Measurements from ENCODE around the gene CHRNA7.

DNA sequence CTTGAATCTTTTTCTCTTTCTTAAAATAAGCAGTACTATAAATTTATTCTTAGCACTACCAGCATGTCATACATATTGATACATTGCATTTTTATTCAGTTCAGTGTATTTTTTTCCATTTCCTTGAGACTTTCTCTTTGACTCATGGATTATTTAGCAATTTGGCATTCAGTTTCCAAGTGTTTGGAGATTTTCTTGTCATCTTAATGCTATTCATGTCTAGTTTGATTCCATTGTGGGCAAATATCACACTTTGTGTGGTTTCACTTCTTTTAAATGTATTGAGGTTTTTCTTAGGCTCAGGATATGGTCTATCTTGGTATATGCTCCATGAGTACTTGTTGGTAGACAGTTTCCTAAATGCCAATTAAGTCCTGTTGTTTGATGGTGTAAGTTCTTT, 99.5 kb downstream of the CHRNA7 start:
- TF ChIP-seq, protein P1, sequence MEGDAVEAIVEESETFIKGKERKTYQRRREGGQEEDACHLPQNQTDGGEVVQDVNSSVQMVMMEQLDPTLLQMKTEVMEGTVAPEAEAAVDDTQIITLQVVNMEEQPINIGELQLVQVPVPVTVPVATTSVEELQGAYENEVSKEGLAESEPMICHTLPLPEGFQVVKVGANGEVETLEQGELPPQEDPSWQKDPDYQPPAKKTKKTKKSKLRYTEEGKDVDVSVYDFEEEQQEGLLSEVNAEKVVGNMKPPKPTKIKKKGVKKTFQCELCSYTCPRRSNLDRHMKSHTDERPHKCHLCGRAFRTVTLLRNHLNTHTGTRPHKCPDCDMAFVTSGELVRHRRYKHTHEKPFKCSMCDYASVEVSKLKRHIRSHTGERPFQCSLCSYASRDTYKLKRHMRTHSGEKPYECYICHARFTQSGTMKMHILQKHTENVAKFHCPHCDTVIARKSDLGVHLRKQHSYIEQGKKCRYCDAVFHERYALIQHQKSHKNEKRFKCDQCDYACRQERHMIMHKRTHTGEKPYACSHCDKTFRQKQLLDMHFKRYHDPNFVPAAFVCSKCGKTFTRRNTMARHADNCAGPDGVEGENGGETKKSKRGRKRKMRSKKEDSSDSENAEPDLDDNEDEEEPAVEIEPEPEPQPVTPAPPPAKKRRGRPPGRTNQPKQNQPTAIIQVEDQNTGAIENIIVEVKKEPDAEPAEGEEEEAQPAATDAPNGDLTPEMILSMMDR (IDR thresholded peaks at IDR 0.05) = no peak
- TF ChIP-seq ZFX (IDR thresholded peaks at IDR 0.05; ENCODE audit: borderline replicate concordance) = no peak
